HCT116 (cell line): Measurements from ENCODE around the gene PRICKLE2. TPM values are rescaled to one million over a fixed set of nuclear protein-coding genes. Genes with fewer than 3 reads are reported as not detected.

Source experiments
- ATAC-seq: fragments of 200-7000 bp; cut with Tn5 transposase; 2 replicates; pipeline ENCODE4 v1.9.1; 2020; ENCODE audit warnings: mild to moderate bottlenecking, moderate library complexity
- BruUV-seq: library from RNA; stranded (reverse); fragments of 400-500 nt; replicated peaks from 2 replicates; lab custom pipeline; 2021; lab: Mats Ljungman, UMichigan
- CTCF ChIA-PET: fragments of 300-600 bp; sonication (Branson Sonifier 250); formaldehyde crosslinking; loops from one replicate; lab custom pipeline; 2021; ENCODE audit warnings: antibody characterized with exemption; lab: Charles Lee
- POLR2A ChIA-PET: fragments of 300-600, 350-600 bp; sonication (Branson Sonifier 250); formaldehyde crosslinking; loops from one replicate; lab custom pipeline; 2021; ENCODE audit warnings: antibody characterized with exemption; lab: Charles Lee
- RAD21 ChIA-PET, 2 experiments: fragments of 300-600 bp; sonication (Branson Sonifier 250); formaldehyde crosslinking; loops; one replicate each; lab custom pipeline; 2023; ENCODE audit warnings: low total read pairs in 2 of 2; ENCODE audit not compliant: uncharacterized antibody in 2 of 2, unreplicated experiment in 2 of 2, low non-redundant PET in 1 of 2; lab: Charles Lee
- DNase-seq: peaks from one replicate; pipeline ENCODE4 v3.0.0-alpha.2; 2010; ENCODE audit warnings: low read depth, low spot score
- H2AFZ ChIP-seq: fragments of 200-600 bp; shearing (Covaris generic), sonication (generic); 2 replicates; pipeline ENCODE4 v1.6.1; 2017; ENCODE audit warnings: low read depth, mixed run types, mixed read lengths, antibody characterized with exemption, low read length; ENCODE audit not compliant: poor library complexity, severe bottlenecking
- H3K27ac ChIP-seq: 2 replicates; pipeline ENCODE4 v1.5.1; 2012; ENCODE audit warnings: low read depth, low read length
- H3K27me3 ChIP-seq: fragments of 200-600 bp; sonication (generic); 2 replicates; pipeline ENCODE4 v1.6.1; 2016; ENCODE audit warnings: mixed run types, low read length, mixed read lengths; ENCODE audit not compliant: insufficient read depth
- H3K36me3 ChIP-seq, 2 experiments: fragments of 200-500 bp in 1 of 2; fragments of 200-600 bp in 1 of 2; sonication (Bioruptor generic) in 1 of 2; sonication (generic) in 1 of 2; 2 replicates each; pipeline versions ENCODE4 v1.5.1 to v1.6.1; 2014 to 2016; ENCODE audit warnings: low read length in 2 of 2, inconsistent platforms in 1 of 2, mixed read lengths in 1 of 2, mixed run types in 1 of 2; ENCODE audit not compliant: insufficient read depth in 2 of 2, control insufficient read depth in 1 of 2
- H3K4me1 ChIP-seq, 2 experiments: fragments of 200-600 bp in 1 of 2; sonication (generic) in 1 of 2; 2 replicates each; pipeline versions ENCODE4 v1.5.1 to v1.6.1; 2012 to 2017; ENCODE audit warnings: low read length in 2 of 2, inconsistent platforms in 1 of 2, mild to moderate bottlenecking in 1 of 2, mixed read lengths in 1 of 2, mixed run types in 1 of 2, moderate library complexity in 1 of 2; ENCODE audit not compliant: insufficient read depth in 2 of 2, control insufficient read depth in 1 of 2
- H3K4me2 ChIP-seq: fragments of 200-600 bp; sonication (generic); 2 replicates; pipeline ENCODE4 v1.6.1; 2017; ENCODE audit warnings: mixed run types, low read length, mixed read lengths
- H3K4me3 ChIP-seq, 2 experiments: fragments of 200-600 bp in 1 of 2; sonication (generic) in 1 of 2; replicated peaks in 1 of 2; 2 replicates each; pipeline ENCODE4 v1.5.1; 2011 to 2016; ENCODE audit warnings: low read length in 2 of 2, control low read depth in 1 of 2, low read depth in 1 of 2, mild to moderate bottlenecking in 1 of 2, mixed read lengths in 1 of 2, mixed run types in 1 of 2
- H3K79me2 ChIP-seq: fragments of 200-600 bp; sonication (generic); 2 replicates; pipeline ENCODE4 v1.6.1; 2017; ENCODE audit warnings: mild to moderate bottlenecking, mixed run types, low read length, moderate library complexity, mixed read lengths; ENCODE audit not compliant: insufficient read depth
- H3K9ac ChIP-seq: fragments of 200-600 bp; sonication (generic); 2 replicates; pipeline ENCODE4 v1.6.1; 2016; ENCODE audit warnings: low read length, mixed read lengths
- H3K9me2 ChIP-seq: fragments of 200-600 bp; sonication (generic), shearing (Covaris generic); 2 replicates; pipeline ENCODE4 v1.6.1; 2017; ENCODE audit warnings: mixed run types, mild to moderate bottlenecking, moderate library complexity; ENCODE audit not compliant: insufficient read depth
- H3K9me3 ChIP-seq, 2 experiments: fragments of 200-500 bp in 1 of 2; fragments of 200-600 bp in 1 of 2; sonication (Bioruptor generic) in 1 of 2; sonication (generic) in 1 of 2; 2 replicates each; pipeline ENCODE4 v1.6.1; 2014 to 2017; ENCODE audit warnings: low read length in 2 of 2, mixed read lengths in 2 of 2, inconsistent platforms in 1 of 2, low read depth in 1 of 2, mild to moderate bottlenecking in 1 of 2, mixed run types in 1 of 2, moderate library complexity in 1 of 2; ENCODE audit not compliant: control insufficient read depth in 1 of 2, insufficient read depth in 1 of 2
- H4K20me1 ChIP-seq: fragments of 200-600 bp; sonication (generic), shearing (Covaris generic); 2 replicates; pipeline ENCODE4 v1.6.1; 2017; ENCODE audit warnings: mixed run types, mild to moderate bottlenecking, moderate library complexity; ENCODE audit not compliant: insufficient read depth
- ATF3 ChIP-seq: IDR thresholded peaks from 2 replicates; pipeline ENCODE4 v1.6.1; 2012
- CEBPB ChIP-seq: IDR thresholded peaks from 2 replicates; pipeline ENCODE4 v1.6.1; 2012; ENCODE audit warnings: low read depth
- CTCF ChIP-seq, 3 experiments: fragments of 200-600 bp in 1 of 3; sonication (generic) in 1 of 3; IDR thresholded peaks in 2 of 3; conservative IDR thresholded peaks in 1 of 3; 2 replicates each; pipeline ENCODE4 v1.5.1; 2012 to 2017; ENCODE audit warnings: low read depth in 2 of 3, low read length in 2 of 3, antibody characterized with exemption in 1 of 3, borderline replicate concordance in 1 of 3, control low read depth in 1 of 3, mild to moderate bottlenecking in 1 of 3, mixed read lengths in 1 of 3, mixed run types in 1 of 3, moderate library complexity in 1 of 3; ENCODE audit not compliant: insufficient read depth in 1 of 3
- EZH2 ChIP-seq: fragments of 200-600 bp; sonication (generic); IDR thresholded peaks from 2 replicates; pipeline ENCODE4 v1.6.1; 2017; ENCODE audit warnings: antibody characterized with exemption, mixed run types
- JUND ChIP-seq: IDR thresholded peaks from 2 replicates; pipeline ENCODE4 v1.6.1; 2012
- MAX ChIP-seq: IDR thresholded peaks from 2 replicates; pipeline ENCODE4 v1.6.1; 2012
- POLR2A ChIP-seq: IDR thresholded peaks from 2 replicates; pipeline ENCODE4 v1.7.0; 2011; ENCODE audit warnings: borderline replicate concordance; ENCODE audit not compliant: insufficient read depth, insufficient read length; ENCODE audit errors: extremely low read depth
- POLR2AphosphoS5 ChIP-seq: IDR thresholded peaks from 2 replicates; pipeline ENCODE4 v1.6.1; 2011; ENCODE audit warnings: mild to moderate bottlenecking, low read depth, low read length, moderate library complexity
- SP1 ChIP-seq: IDR thresholded peaks from 2 replicates; pipeline ENCODE4 v1.6.1; 2012; ENCODE audit warnings: low read depth
- SRF ChIP-seq: IDR thresholded peaks from 2 replicates; pipeline ENCODE4 v1.6.1; 2012; ENCODE audit warnings: low read depth
- YY1 ChIP-seq: IDR thresholded peaks from 2 replicates; pipeline ENCODE4 v1.6.1; 2011; ENCODE audit warnings: low read length, low read depth, moderate library complexity, mild to moderate bottlenecking; ENCODE audit not compliant: insufficient replicate concordance; ENCODE audit errors: extremely low read depth
- ZFX ChIP-seq: fragments of 450-650 bp; IDR thresholded peaks from 2 replicates; pipeline ENCODE4 v1.6.1; 2017
- intact Hi-C: fragments of 100-400 bp; cut with micrococcal nuclease; formaldehyde crosslinking; loops from 2 replicates; pipeline ENCODE4 v1.10.0; 2022
- total RNA-seq: library from RNA; stranded (reverse); gene quantifications from one replicate; pipeline ENCODE4 v1.2.1, GENCODE V29; 2021; ENCODE audit not compliant: unreplicated experiment

The PRICKLE2 gene
- total RNA-seq, 1 experiment from 2014 or later: 0.05 TPM

- Histone ChIP-seq H3K4me3 (no peak overlapping the region), H3K4me2 (no peak overlapping the region), H3K27ac (no peak overlapping the region), H3K9me3 (no peaks in the 10 kb centered on the region), H2AFZ (no peak overlapping the region), H3K27me3 (peaks cover 27% of the 10 kb centered on the region; the same call in 1 of the 2 replicates), H3K79me2 (no peaks in the 10 kb centered on the region), H4K20me1 (no peaks in the 10 kb centered on the region), H3K36me3 (no peaks in the 10 kb centered on the region), H3K9ac (no peak overlapping the region), H3K4me1 (peaks cover 0 to 8% of the 10 kb centered on the region in 2 experiments; a peak in 1 of 4 replicates), H3K9me2 (no peaks in the 10 kb centered on the region)
- intact Hi-C loops: no loop called here
- CTCF ChIA-PET: no interaction called here
- no peak for TF ChIP-seq CTCF (IDR thresholded peaks at IDR 0.05 in 2 of 3, conservative IDR thresholded peaks at IDR 0.05 in 1 of 3; ENCODE audit: borderline replicate concordance in 1 of 3, insufficient read depth in 1 of 3, low read depth in 2 of 3, low read length in 2 of 3)
- no peak for TF ChIP-seq MAX
- TF ChIP-seq CEBPB: no peak
- ATAC-seq: no peak
- RAD21 ChIA-PET: no interaction called here
- no peak for DNase-seq
- POLR2A ChIA-PET: no interaction called here
- BruUV-seq: no TSS peak
These were observed 17.2 kb upstream of the PRICKLE2 start for GRCh38 chr3:64242435-64242834.

- CTCF ChIA-PET: no interaction called here
- H3K4me3 ChIP-seq: no peak overlapping the region
- TF ChIP-seq EZH2 (no peak), POLR2A (no peak), ZFX (no peak), SP1 (no peak), YY1 (no peak), POLR2AphosphoS5 (no peak), MAX (no peak), SRF (no peak), CEBPB (no peak), JUND (no peak), ATF3 (no peak)
- no peaks in the 10 kb centered on the region for H3K9me2 ChIP-seq
- DNase-seq: no peak
- H3K9me3 ChIP-seq: no peaks in the 10 kb centered on the region
- H3K36me3 ChIP-seq: no peaks in the 10 kb centered on the region
- H3K27ac ChIP-seq: no peak overlapping the region
- H3K4me1 ChIP-seq: peaks cover 0 to 8% of the 10 kb centered on the region in 2 experiments; a peak in 1 of 4 replicates
- no TSS peak for BruUV-seq
- no peak overlapping the region for H3K4me2 ChIP-seq
- no peak overlapping the region for H3K9ac ChIP-seq
- no peaks in the 10 kb centered on the region for H4K20me1 ChIP-seq
- peaks cover 21% of the 10 kb centered on the region; the same call in 1 of the 2 replicates for H3K27me3 ChIP-seq
- H2AFZ ChIP-seq: no peak overlapping the region
- intact Hi-C loops: no loop called here
- POLR2A ChIA-PET: no interaction called here
- no peak for ATAC-seq
- RAD21 ChIA-PET: no interaction called here
- no peaks in the 10 kb centered on the region for H3K79me2 ChIP-seq
These were observed 15.7 kb upstream of the PRICKLE2 start for GRCh38 chr3:64240959-64241358.
